OCI-LY3 (cell line): Measurements from ENCODE around the gene VWA2.

Experiments
- EZH2phosphoT487 ChIP-seq: fragments of 200-600 bp; shearing (Covaris generic); IDR thresholded peaks from 2 replicates; pipeline ENCODE4 v1.6.1; 2018; ENCODE audit warnings: antibody characterized with exemption, mixed run types, low read depth
- TF ChIP-seq, protein P1 (sequence below): fragments of 200-600, 300-600 bp; sonication (generic); IDR thresholded peaks from 2 replicates; pipeline ENCODE4 v1.5.1; 2014; ENCODE audit warnings: antibody characterized with exemption, low read length, low read depth

DNA sequence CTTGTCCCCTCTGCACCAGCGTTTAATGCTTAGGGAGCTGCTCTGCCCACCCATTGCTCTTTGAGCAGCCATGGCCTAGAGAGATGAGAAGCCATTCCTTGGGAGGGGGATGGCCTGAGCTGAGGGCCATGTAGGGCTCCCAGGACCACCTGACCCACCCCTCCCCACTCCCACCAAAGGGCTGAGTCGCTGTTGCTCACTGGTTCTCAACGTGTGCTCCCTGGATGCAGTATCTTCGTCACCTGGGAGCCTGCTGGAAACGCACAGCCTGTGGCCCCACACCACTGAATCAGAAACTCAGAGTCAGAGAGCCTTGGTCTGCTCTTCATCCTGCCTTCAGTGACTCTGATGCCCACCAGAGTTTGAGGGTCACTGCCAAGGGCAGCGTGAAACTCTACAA, 37.0 kb downstream of the VWA2 start:
- TF ChIP-seq, protein P1, sequence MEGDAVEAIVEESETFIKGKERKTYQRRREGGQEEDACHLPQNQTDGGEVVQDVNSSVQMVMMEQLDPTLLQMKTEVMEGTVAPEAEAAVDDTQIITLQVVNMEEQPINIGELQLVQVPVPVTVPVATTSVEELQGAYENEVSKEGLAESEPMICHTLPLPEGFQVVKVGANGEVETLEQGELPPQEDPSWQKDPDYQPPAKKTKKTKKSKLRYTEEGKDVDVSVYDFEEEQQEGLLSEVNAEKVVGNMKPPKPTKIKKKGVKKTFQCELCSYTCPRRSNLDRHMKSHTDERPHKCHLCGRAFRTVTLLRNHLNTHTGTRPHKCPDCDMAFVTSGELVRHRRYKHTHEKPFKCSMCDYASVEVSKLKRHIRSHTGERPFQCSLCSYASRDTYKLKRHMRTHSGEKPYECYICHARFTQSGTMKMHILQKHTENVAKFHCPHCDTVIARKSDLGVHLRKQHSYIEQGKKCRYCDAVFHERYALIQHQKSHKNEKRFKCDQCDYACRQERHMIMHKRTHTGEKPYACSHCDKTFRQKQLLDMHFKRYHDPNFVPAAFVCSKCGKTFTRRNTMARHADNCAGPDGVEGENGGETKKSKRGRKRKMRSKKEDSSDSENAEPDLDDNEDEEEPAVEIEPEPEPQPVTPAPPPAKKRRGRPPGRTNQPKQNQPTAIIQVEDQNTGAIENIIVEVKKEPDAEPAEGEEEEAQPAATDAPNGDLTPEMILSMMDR: no peak
- TF ChIP-seq EZH2phosphoT487: no peak
